ENCODE measurements around the gene VPS36. TPM values are rescaled to one million over a fixed set of nuclear protein-coding genes. Genes with fewer than 3 reads are reported as not detected.

Gene VPS36
- total RNA-seq, 2 donors from 2014 or later, result 35.2 to 50.7 TPM

DNA sequence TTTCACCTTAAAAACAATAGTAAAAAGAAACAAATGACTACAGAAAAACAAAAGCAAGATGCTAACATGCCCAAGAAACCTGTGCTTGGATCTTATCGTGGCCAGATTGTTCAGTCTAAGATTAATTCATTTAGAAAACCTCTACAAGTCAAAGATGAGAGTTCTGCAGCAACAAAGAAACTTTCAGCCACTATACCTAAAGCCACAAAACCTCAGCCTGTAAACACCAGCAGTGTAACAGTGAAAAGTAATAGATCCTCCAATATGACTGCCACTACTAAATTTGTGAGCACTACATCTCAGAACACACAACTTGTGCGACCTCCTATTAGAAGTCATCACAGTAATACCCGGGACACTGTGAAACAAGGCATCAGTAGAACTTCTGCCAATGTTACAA lies 10.8 kb upstream of the VPS36 start:
- Histone ChIP-seq H3K9me3 (no peaks in the 10 kb centered on the region), H3K4me3 (no peak overlapping the region), H3K36me3 (peaks cover 6% of the 10 kb centered on the region), H3K9ac (ENCODE audit: low read depth in 2 of 2, low read length in 2 of 2) (no peak overlapping the region), H3K27ac (no peak overlapping the region), H3K27me3 (no peaks in the 10 kb centered on the region), H3K4me1 (peaks cover 4% of the 10 kb centered on the region)
- intact Hi-C loops (cut with DNase I), result no loop called here
- no peak for DNase-seq
- TF ChIP-seq, protein P1, sequence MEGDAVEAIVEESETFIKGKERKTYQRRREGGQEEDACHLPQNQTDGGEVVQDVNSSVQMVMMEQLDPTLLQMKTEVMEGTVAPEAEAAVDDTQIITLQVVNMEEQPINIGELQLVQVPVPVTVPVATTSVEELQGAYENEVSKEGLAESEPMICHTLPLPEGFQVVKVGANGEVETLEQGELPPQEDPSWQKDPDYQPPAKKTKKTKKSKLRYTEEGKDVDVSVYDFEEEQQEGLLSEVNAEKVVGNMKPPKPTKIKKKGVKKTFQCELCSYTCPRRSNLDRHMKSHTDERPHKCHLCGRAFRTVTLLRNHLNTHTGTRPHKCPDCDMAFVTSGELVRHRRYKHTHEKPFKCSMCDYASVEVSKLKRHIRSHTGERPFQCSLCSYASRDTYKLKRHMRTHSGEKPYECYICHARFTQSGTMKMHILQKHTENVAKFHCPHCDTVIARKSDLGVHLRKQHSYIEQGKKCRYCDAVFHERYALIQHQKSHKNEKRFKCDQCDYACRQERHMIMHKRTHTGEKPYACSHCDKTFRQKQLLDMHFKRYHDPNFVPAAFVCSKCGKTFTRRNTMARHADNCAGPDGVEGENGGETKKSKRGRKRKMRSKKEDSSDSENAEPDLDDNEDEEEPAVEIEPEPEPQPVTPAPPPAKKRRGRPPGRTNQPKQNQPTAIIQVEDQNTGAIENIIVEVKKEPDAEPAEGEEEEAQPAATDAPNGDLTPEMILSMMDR (IDR thresholded peaks at IDR 0.05), result no peak

DNA sequence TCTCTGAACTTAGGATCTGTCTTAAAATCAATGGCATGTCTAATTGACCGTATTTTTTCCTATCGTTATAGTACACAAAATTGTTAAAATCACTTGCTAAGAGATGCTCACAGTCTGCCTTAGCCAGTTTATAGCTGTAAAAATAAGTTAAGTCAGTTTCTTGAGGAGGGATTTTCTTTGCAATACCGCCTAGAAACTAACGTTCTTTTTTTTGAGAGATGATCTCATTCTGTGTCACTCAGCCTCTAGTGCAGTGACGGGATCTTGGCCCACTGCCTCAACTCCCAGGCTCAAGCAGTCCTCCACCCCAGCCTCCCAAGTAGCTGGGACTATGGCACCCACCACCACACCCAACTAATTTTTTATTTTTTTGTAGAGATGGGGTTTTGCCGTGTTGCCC lies 9.2 kb upstream of the VPS36 start:
- Histone ChIP-seq H3K27ac (no peak overlapping the region), H3K9me3 (no peaks in the 10 kb centered on the region), H3K4me3 (no peak overlapping the region), H3K27me3 (no peaks in the 10 kb centered on the region), H3K9ac (ENCODE audit: low read depth in 2 of 2, low read length in 2 of 2) (no peak overlapping the region), H3K4me1 (peaks cover 6% of the 10 kb centered on the region), H3K36me3 (peaks cover 6% of the 10 kb centered on the region)
- no peak for DNase-seq
- TF ChIP-seq, protein P1 (IDR thresholded peaks at IDR 0.05), result no peak
- intact Hi-C loops (cut with DNase I), result no loop called here

DNA sequence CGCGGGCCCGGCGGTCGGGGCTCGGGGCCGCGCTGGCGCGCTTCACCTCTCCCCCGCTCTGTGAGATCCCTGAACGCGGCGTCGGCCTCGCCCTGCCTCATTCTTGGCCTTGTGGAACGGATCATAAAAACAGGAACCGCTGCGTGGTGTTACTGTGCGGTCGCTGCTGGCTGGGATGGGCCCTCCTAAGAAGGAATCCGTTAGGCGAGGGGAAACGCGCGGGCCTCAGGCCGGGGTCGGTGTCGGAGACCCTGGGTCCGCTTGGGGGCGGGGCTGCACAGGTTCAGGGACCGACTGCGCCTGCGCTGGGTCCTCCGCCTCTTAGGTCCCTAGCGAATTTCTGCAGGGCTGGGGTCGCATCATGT lies 5.2 kb upstream of the VPS36 start:
- Histone ChIP-seq H3K27me3 (no peaks in the 10 kb centered on the region), H3K4me1 (peaks cover 6% of the 10 kb centered on the region), H3K27ac (peak overlapping the region; percentile 93), H3K9me3 (no peaks in the 10 kb centered on the region), H3K9ac (ENCODE audit: low read depth in 2 of 2, low read length in 2 of 2) (peak overlapping the region; percentile 73 to 79), H3K4me3 (peak overlapping the region; percentile 80), H3K36me3 (no peaks in the 10 kb centered on the region)
- TF ChIP-seq, protein P1 (IDR thresholded peaks at IDR 0.05), result no peak
- peak; percentile 77 for DNase-seq
- intact Hi-C loops (cut with DNase I), result no loop called here

DNA sequence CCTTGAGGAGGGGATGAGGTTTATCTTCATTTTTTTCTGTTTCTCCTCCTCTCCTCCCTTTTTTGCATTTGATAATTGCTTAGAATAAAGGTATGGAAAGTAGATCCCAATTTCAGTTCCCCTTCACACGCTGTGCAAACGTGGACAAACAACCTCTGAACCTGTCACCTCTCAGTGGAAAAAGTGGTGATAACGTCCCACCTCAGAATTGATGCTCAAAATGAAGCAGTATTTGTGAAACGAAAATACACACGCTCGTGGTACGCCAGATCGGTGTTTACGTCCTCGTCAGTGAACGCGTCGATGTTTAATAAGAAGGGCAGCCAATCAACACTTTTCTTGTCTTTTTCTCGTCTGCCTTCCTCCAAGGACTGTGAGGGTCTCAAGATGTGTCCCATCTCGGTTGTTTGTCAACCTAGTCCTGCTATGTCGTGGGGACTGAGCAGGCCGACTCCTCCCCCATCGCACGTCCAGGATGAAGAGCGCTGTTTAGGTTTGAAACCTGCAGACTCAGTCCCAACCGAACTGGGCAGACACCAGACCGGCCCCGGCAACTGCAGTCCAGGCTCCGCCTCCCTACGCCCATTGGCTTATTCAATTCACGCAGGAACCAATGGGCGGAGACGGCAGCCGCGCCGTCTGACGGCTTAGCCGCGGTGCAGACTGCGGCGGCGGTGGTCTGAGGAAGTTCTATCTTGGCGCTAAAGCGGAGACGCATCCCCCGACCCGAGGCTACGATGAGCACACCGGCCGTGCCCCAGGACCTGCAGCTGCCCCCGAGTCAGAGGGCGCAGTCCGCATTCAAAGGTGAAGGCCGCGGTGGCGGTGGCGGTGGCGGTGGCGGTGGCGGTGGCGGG lies 4.6 kb upstream of the VPS36 start, which contains the start of gene CKAP2:
CKAP2 (plus strand) TSS at position 659 of the 857 bp plus-strand sequence; CDS start at position 738, 79 bp downstream.
- H3K9me3 ChIP-seq, result no peaks in the 10 kb centered on the region
- H3K27me3 ChIP-seq, result no peaks in the 10 kb centered on the region
- H3K9ac ChIP-seq (ENCODE audit: low read depth in 2 of 2, low read length in 2 of 2), result peak within 1 kb of the TSS; percentile 73 to 79
- peak within 1 kb of the TSS; percentile 80 for H3K4me3 ChIP-seq
- H3K27ac ChIP-seq, result peak within 1 kb of the TSS; percentile 93
- TF ChIP-seq, protein P1 (IDR thresholded peaks at IDR 0.05), result no peak
- H3K36me3 ChIP-seq, result no peaks in the 10 kb centered on the region
- peak; percentile 96 for DNase-seq
- intact Hi-C loops (cut with DNase I), result no loop called here
- peaks cover 6% of the 10 kb centered on the region for H3K4me1 ChIP-seq

DNA sequence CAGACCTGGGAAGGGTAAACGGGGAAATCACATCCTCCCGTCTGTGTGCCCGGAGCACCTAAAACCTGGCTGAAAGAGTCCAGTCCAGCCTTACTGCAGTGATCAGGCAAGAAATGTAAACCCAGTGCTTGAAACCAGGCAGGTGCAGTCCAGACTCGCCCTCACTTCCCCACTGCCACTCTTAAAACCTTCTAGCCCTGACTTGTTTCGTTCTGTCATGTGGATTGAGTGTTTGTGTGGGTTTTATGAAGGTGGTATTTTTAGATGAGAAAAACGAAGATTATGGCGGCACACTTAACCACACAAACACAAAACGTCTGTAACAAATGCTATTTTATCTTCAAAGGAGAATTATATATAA lies 4.0 kb upstream of the VPS36 start:
- intact Hi-C loops (cut with DNase I), result no loop called here
- TF ChIP-seq, protein P1 (IDR thresholded peaks at IDR 0.05), result no peak
- peak; percentile 45 for DNase-seq

More for the DNA sequence above, 4.0 kb upstream of the VPS36 start:
- Histone ChIP-seq H3K4me3 (peak overlapping the region; percentile 80), H3K4me1 (peaks cover 6% of the 10 kb centered on the region), H3K27ac (peak overlapping the region; percentile 93), H3K27me3 (no peaks in the 10 kb centered on the region), H3K9me3 (no peaks in the 10 kb centered on the region), H3K36me3 (no peaks in the 10 kb centered on the region), H3K9ac (ENCODE audit: low read depth in 2 of 2, low read length in 2 of 2) (peak overlapping the region; percentile 48 to 79)

All from colonic mucosa (tissue), 4 donors.